DND-41 (cell line): ENCODE results near the gene ECT2L.

Source experiments
- EZH2 ChIP-seq: IDR thresholded peaks from 3 replicates; pipeline ENCODE4 v1.6.1; 2012; ENCODE audit warnings: borderline replicate concordance, low read depth, mild to moderate bottlenecking, moderate library complexity, low read length, inconsistent platforms; ENCODE audit not compliant: severe bottlenecking
- TF ChIP-seq, protein P1 (sequence below): IDR thresholded peaks from 2 replicates; pipeline ENCODE4 v1.5.1; 2012; ENCODE audit warnings: borderline replicate concordance, low read length, moderate library complexity, mild to moderate bottlenecking; ENCODE audit not compliant: poor library complexity, severe bottlenecking; ENCODE audit errors: extremely low read depth

DNA sequence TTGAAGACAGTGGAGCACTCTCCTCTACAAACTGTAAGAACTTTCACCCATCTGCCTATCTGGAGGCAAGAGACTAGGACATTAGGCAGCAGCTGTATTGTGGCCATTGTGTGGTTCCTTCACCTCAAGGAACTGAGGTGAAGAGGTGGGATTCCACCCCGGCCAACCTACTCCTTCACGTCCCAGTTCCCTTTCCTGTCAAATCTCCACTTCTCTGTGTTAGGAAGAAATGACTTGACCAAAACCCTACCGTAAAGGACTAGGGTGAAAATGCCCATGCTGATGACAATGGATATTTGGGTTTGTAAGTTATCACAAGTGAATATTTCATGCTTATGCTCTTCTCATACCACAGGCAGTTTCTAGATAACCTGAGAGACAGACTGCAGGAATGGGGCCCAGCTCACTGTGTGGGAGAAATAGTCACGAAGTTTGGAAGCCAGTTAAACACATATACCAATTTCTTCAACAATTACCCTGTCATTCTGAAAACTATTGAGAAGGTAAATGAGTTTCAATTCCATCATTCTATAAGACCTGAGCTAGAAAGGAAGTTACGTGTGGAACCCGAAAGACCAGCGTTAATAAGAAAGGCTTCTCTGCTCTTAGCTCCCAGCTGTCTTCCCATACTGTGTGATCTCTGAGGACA lies 86.6 kb downstream of the ECT2L start:
- TF ChIP-seq, protein P1, sequence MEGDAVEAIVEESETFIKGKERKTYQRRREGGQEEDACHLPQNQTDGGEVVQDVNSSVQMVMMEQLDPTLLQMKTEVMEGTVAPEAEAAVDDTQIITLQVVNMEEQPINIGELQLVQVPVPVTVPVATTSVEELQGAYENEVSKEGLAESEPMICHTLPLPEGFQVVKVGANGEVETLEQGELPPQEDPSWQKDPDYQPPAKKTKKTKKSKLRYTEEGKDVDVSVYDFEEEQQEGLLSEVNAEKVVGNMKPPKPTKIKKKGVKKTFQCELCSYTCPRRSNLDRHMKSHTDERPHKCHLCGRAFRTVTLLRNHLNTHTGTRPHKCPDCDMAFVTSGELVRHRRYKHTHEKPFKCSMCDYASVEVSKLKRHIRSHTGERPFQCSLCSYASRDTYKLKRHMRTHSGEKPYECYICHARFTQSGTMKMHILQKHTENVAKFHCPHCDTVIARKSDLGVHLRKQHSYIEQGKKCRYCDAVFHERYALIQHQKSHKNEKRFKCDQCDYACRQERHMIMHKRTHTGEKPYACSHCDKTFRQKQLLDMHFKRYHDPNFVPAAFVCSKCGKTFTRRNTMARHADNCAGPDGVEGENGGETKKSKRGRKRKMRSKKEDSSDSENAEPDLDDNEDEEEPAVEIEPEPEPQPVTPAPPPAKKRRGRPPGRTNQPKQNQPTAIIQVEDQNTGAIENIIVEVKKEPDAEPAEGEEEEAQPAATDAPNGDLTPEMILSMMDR: no peak
- no peak for TF ChIP-seq EZH2
